Adipocyte (in vitro differentiated cells): ENCODE data around the gene GPR139.

Experiments used
- DNase-seq: peaks from one replicate; pipeline ENCODE4 v3.0.0-alpha.2; 2015; ENCODE audit warnings: low read depth
- H3K27me3 ChIP-seq: replicated peaks from 2 replicates; pipeline ENCODE4 v1.7.0; 2013; ENCODE audit warnings: mild to moderate bottlenecking, low read length, moderate library complexity; ENCODE audit not compliant: control insufficient read depth, insufficient read depth
- H3K36me3 ChIP-seq: 2 replicates; pipeline ENCODE4 v1.7.0; 2013; ENCODE audit warnings: low read length, mild to moderate bottlenecking, moderate library complexity; ENCODE audit not compliant: control insufficient read depth, insufficient read depth, severe bottlenecking
- H3K4me1 ChIP-seq: 2 replicates; pipeline ENCODE4 v1.7.0; 2013; ENCODE audit warnings: mild to moderate bottlenecking, low read length, moderate library complexity; ENCODE audit not compliant: control insufficient read depth, insufficient read depth
- H3K4me3 ChIP-seq: 2 replicates; pipeline ENCODE4 v1.7.0; 2013; ENCODE audit warnings: mild to moderate bottlenecking, low read length, moderate library complexity
- H3K9ac ChIP-seq: 2 replicates; pipeline ENCODE4 v1.7.0; 2013; ENCODE audit warnings: mild to moderate bottlenecking, low read length, moderate library complexity
- H3K9me3 ChIP-seq: 2 replicates; pipeline ENCODE4 v1.7.0; 2013; ENCODE audit warnings: mild to moderate bottlenecking, low read length, moderate library complexity; ENCODE audit not compliant: control insufficient read depth

GPR139 gene

DNA sequence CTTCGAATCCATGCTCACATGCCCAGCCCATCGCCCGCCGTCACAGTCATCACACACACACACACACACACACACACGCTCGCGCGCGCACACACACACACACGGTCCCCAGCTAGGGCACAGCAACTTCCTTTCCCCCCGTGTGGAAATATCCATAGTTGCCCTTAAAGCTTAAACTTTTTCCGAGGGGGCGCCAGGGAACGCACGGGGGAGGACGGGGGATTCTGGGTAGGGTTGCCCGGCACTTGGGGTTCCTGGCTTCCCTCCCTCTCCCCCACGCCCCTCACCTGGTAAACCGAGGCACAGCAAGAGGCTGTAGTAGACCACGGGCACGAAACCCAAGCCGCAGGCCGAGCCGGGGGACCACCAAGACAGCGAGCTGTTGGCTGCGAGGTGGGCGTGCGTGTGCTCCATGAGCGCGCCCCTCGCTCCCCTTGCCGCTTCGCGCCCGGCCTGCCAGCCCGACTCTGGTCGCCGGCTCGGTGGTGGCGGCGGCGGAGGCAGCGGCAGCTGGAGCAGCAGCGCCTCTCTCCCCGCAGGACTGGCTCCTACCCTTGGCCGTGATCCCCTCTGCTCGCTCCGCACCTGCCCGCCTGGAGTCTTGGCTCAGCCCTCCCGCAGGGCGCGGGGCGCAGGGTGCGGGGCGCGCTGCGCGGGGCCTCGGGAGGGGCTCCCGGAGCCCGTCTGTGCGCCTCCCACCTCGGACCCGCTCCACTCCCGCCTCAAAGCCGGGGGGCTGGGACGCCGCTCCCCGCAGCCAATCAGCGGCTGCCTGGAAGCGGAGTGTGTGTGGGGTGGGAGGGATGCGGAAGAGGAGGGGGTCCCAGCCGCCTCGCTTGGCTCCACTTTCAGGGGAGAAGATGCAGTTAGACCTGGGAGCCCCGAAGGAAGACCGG, at the start of gene GPR139:
GPR139 (minus strand) TSS at position 688 of the 896 bp plus-strand sequence; CDS start at position 414, 274 bp downstream.
- no peak for DNase-seq
- H3K27me3 ChIP-seq: peaks cover 36% of the 10 kb centered on the region
- peaks cover 8% of the 10 kb centered on the region for H3K9me3 ChIP-seq
- no peaks in the 10 kb centered on the region for H3K36me3 ChIP-seq
- no peaks in the 10 kb centered on the region for H3K4me1 ChIP-seq
- H3K4me3 ChIP-seq: no peak within 1 kb of the TSS
- no peak within 1 kb of the TSS for H3K9ac ChIP-seq

DNA sequence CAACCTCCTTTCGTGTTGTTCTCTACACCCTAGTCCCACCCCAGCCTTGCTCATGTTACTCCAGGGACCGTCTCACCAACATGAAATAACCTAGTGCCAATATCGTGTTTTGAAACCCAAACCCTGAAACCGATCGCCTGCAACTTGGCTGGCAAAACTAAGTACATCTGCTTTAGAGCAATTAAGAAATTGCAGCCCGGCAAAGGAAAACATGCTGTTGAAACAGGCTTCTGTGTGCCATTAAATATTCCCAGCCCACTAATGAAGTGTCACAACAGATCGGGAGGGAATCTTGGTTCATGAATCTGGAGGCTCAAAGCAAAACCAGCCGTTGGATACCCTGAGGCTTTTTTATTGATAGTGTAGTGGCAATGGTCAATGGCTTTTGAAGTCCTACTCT, 48.3 kb upstream of the GPR139 start:
- no peaks in the 10 kb centered on the region for H3K4me1 ChIP-seq
- DNase-seq: no peak
- H3K9me3 ChIP-seq: peaks cover 17% of the 10 kb centered on the region
- no peak overlapping the region for H3K9ac ChIP-seq
- no peaks in the 10 kb centered on the region for H3K36me3 ChIP-seq
- H3K27me3 ChIP-seq: peaks cover 4% of the 10 kb centered on the region
- H3K4me3 ChIP-seq: no peak overlapping the region

GRCh38 chr16:20114356-20114755, 40.7 kb upstream of the GPR139 start:
- H3K36me3 ChIP-seq: no peaks in the 10 kb centered on the region
- no peaks in the 10 kb centered on the region for H3K4me1 ChIP-seq
- H3K27me3 ChIP-seq: no peaks in the 10 kb centered on the region
- no peaks in the 10 kb centered on the region for H3K9me3 ChIP-seq
- DNase-seq: no peak
- no peak overlapping the region for H3K9ac ChIP-seq
- H3K4me3 ChIP-seq: no peak overlapping the region

DNA sequence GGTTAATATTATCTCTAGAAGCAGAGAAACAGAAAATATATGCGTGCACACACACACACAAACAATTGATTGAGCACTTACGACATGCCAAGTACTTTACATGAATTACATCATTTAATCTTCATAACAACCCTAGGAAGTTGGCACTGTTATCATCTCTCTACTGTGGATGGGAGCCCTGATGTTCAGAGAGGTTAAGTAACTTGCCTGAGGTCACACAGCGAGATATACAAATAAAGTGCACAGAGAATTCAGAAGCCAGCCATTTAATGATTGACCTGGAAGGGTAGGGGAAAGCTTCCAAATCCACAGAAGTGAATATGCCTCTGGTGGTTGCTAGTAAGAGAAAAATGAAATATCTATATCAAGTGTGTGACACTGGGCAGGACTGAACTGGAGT, 37.5 kb upstream of the GPR139 start:
- H3K9me3 ChIP-seq: no peaks in the 10 kb centered on the region
- no peaks in the 10 kb centered on the region for H3K36me3 ChIP-seq
- no peaks in the 10 kb centered on the region for H3K4me1 ChIP-seq
- H3K27me3 ChIP-seq: peaks cover 4% of the 10 kb centered on the region
- H3K4me3 ChIP-seq: no peak overlapping the region
- no peak overlapping the region for H3K9ac ChIP-seq
- no peak for DNase-seq

DNA sequence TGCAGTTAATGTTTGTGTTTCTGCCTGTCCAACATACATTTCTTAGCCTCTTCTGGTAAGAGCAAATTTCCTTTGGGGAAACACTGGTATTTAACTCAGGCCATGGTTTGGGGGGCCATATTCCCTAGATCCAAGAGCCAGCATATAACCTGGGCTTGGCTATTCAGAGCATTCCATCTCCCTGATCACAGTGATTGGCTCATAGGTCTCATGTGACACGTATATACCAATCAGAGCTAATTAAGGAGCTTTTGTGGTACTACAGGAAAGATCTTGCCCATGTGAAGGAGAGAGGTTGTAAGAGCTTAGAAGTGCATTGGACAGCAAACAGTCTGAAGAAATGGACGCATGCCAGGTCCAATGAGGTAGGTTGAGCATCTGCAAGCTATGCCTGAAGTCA, 33.4 kb upstream of the GPR139 start:
- Histone ChIP-seq H3K27me3 (peaks cover 16% of the 10 kb centered on the region), H3K4me1 (no peaks in the 10 kb centered on the region), H3K9ac (no peak overlapping the region), H3K36me3 (no peaks in the 10 kb centered on the region), H3K9me3 (no peaks in the 10 kb centered on the region), H3K4me3 (no peak overlapping the region)
- DNase-seq: no peak

- Histone ChIP-seq H3K4me1 (no peaks in the 10 kb centered on the region), H3K9ac (no peak overlapping the region)
Observed at GRCh38 chr16:20104563-20105183, 31.0 kb upstream of the GPR139 start.

GRCh38 chr16:20102521-20102920, 28.8 kb upstream of the GPR139 start:
- H3K27me3 ChIP-seq: peaks cover 15% of the 10 kb centered on the region
- H3K4me3 ChIP-seq: no peak overlapping the region
- no peaks in the 10 kb centered on the region for H3K9me3 ChIP-seq

More at GRCh38 chr16:20104563-20105183, 31.0 kb upstream of the GPR139 start:
- DNase-seq: no peak
- Histone ChIP-seq H3K4me3 (no peak overlapping the region), H3K9me3 (no peaks in the 10 kb centered on the region), H3K27me3 (peaks cover 19% of the 10 kb centered on the region), H3K36me3 (no peaks in the 10 kb centered on the region)

GRCh38 chr16:20102021-20102420, 28.3 kb upstream of the GPR139 start:
- no peaks in the 10 kb centered on the region for H3K36me3 ChIP-seq
- DNase-seq: no peak
- no peaks in the 10 kb centered on the region for H3K4me1 ChIP-seq
- peaks cover 15% of the 10 kb centered on the region for H3K27me3 ChIP-seq
- H3K9me3 ChIP-seq: no peaks in the 10 kb centered on the region
- no peak overlapping the region for H3K9ac ChIP-seq
- H3K4me3 ChIP-seq: no peak overlapping the region

More at GRCh38 chr16:20102521-20102920, 28.8 kb upstream of the GPR139 start:
- no peaks in the 10 kb centered on the region for H3K36me3 ChIP-seq
- H3K4me1 ChIP-seq: no peaks in the 10 kb centered on the region
- H3K9ac ChIP-seq: no peak overlapping the region
- no peak for DNase-seq

DNA sequence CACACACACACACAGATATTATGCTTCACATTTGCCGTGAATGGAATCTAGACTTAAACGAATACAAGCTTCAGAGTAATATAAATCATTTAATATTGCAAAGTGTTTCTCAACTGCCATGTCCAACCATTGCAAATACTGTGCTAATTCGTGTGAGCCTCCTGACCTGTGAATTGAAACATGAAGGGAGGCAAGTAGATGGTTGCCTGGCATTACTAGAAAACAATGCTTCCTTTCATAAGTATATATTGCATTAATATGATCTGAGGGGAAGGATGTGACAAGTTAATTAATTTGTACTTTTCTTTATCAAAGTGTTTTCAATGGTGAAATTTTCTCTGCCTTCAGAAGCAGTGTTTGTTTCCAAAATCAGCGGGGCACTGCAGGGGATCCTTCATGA, 25.7 kb upstream of the GPR139 start:
- Histone ChIP-seq H3K27me3 (peaks cover 9% of the 10 kb centered on the region), H3K4me1 (no peaks in the 10 kb centered on the region), H3K9ac (no peak overlapping the region), H3K36me3 (no peaks in the 10 kb centered on the region), H3K4me3 (no peak overlapping the region), H3K9me3 (no peaks in the 10 kb centered on the region)
- DNase-seq: no peak

GRCh38 chr16:20094157-20094556, 20.5 kb upstream of the GPR139 start:
- H3K27me3 ChIP-seq: peaks cover 6% of the 10 kb centered on the region

DNA sequence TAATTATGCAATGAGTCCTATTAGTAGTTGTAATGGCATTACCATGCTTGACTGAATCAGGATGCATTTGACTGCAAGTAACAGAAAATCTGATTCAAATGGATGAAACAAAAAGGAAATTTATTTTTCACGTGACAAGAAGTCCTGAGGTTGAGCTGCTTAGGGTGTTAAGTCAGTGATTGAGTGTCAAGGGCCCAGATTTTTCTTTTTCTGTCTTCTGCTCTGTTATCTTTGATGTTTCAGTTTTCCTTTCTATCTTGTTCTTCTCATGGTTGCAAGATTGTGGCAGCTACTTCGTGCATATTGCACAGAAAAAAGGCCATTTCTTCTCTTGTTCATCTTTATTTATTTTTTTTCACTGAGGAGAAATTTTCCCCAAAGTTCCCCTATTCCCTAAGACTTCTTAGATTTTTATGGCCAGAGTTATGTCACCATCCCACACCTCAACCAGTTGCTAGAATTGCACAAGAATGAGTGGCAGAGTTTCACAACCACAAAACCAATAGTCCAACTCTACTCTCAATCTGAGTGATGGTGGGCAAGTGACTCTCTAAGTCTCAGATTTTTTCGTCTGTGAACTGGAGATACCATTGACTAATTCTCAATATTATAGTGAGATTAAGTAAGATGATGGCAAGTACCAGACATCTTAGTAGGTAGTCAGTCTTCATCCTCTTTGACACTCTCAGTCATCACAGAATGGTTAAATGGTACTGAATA, 15.7 kb upstream of the GPR139 start:
- Histone ChIP-seq H3K9ac (no peak overlapping the region), H3K27me3 (peaks cover 6% of the 10 kb centered on the region), H3K4me1 (no peaks in the 10 kb centered on the region), H3K9me3 (peaks cover 5% of the 10 kb centered on the region), H3K36me3 (no peaks in the 10 kb centered on the region), H3K4me3 (no peak overlapping the region)
- no peak for DNase-seq

More at GRCh38 chr16:20094157-20094556, 20.5 kb upstream of the GPR139 start:
- DNase-seq: no peak
- Histone ChIP-seq H3K4me3 (no peak overlapping the region), H3K4me1 (no peaks in the 10 kb centered on the region), H3K9ac (no peak overlapping the region), H3K9me3 (peaks cover 5% of the 10 kb centered on the region), H3K36me3 (no peaks in the 10 kb centered on the region)
